ENCODE data around the gene AKAP4. TPM values are rescaled to one million over a fixed set of nuclear protein-coding genes. Genes with fewer than 3 reads are reported as not detected.

The AKAP4 gene, protein sequence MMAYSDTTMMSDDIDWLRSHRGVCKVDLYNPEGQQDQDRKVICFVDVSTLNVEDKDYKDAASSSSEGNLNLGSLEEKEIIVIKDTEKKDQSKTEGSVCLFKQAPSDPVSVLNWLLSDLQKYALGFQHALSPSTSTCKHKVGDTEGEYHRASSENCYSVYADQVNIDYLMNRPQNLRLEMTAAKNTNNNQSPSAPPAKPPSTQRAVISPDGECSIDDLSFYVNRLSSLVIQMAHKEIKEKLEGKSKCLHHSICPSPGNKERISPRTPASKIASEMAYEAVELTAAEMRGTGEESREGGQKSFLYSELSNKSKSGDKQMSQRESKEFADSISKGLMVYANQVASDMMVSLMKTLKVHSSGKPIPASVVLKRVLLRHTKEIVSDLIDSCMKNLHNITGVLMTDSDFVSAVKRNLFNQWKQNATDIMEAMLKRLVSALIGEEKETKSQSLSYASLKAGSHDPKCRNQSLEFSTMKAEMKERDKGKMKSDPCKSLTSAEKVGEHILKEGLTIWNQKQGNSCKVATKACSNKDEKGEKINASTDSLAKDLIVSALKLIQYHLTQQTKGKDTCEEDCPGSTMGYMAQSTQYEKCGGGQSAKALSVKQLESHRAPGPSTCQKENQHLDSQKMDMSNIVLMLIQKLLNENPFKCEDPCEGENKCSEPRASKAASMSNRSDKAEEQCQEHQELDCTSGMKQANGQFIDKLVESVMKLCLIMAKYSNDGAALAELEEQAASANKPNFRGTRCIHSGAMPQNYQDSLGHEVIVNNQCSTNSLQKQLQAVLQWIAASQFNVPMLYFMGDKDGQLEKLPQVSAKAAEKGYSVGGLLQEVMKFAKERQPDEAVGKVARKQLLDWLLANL
- total RNA-seq (100 to 1,000 TPM in 1 of 2 donors, 10 to 100 TPM in 1; 71.5 to 347 TPM), polyA plus RNA-seq (ENCODE audit: insufficient read depth, low read depth, low replicate concordance) (296 TPM)
- long read RNA-seq, donor 1, result 0 reads
- long read RNA-seq, donor 2, result 0 reads

DNA sequence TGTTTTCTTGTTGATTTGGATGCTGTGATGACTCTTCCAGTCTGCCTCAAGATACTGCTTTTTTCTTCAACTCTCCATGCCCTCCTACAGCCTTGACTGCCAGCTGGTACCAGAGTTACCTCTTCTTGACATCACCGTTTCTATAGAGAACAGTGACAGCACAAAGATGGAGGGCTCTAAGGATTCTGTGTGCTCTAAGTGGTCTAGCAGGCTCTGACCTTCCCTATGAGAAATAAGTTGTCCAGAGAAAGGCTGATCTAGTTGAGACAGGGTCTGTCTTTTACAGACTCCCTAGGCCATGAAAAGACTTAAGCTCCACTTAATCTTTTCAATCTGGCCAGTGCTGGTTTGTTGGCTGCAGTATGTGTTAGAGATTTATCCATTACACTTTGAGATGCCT lies at the start of gene AKAP4:
AKAP4 (minus strand) TSS at position 101 of the 400 bp plus-strand sequence. CDS start 118 bp downstream, outside the sequence.
- Histone ChIP-seq H3K27ac (no peak within 1 kb of the TSS), H3K36me3 (ENCODE audit: low read depth, missing control alignments) (no peaks in the 10 kb centered on the region), H3K9me3 (no peaks in the 10 kb centered on the region), H3K27me3 (no peaks in the 10 kb centered on the region), H3K4me1 (no peaks in the 10 kb centered on the region), H3K4me3 (no peak within 1 kb of the TSS)
- TF ChIP-seq, protein P1, sequence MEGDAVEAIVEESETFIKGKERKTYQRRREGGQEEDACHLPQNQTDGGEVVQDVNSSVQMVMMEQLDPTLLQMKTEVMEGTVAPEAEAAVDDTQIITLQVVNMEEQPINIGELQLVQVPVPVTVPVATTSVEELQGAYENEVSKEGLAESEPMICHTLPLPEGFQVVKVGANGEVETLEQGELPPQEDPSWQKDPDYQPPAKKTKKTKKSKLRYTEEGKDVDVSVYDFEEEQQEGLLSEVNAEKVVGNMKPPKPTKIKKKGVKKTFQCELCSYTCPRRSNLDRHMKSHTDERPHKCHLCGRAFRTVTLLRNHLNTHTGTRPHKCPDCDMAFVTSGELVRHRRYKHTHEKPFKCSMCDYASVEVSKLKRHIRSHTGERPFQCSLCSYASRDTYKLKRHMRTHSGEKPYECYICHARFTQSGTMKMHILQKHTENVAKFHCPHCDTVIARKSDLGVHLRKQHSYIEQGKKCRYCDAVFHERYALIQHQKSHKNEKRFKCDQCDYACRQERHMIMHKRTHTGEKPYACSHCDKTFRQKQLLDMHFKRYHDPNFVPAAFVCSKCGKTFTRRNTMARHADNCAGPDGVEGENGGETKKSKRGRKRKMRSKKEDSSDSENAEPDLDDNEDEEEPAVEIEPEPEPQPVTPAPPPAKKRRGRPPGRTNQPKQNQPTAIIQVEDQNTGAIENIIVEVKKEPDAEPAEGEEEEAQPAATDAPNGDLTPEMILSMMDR (IDR thresholded peaks at IDR 0.05), result no peak
- TF ChIP-seq POLR2A (IDR thresholded peaks at IDR 0.05), result no peak
- intact Hi-C loops (cut with DNase I; ENCODE audit: low total_unique reads), result no loop called here
- WGBS, 2 donors, result 94 to 100% methylated on average over 1 of the region's 1 CpG
- no peak for DNase-seq

DNA sequence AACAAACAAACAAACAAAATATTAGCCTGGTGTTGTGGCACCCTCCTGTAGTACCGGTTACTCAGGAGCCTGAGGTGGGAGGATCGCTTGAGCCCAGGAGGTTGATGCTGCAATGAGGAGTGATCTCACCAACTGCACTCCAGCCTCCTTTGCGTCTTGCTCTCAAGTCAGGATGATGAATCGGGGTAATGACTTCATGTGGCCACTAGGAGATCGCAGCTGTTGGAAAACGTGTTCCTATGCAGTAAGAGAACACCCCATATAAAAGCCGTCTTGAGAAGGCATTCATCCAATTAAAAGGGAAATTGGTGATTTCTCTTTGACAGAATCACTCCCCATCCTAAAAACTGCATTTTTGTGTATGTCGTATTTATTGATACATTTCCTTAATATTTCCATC lies 10.7 kb upstream of the AKAP4 start:
- 65 to 67% methylated on average over 8 of the region's 8 CpGs for WGBS, 2 donors
- no peak overlapping the region for H3K4me3 ChIP-seq
- no peak overlapping the region for H3K27ac ChIP-seq
- no peaks in the 10 kb centered on the region for H3K9me3 ChIP-seq
- no peaks in the 10 kb centered on the region for H3K27me3 ChIP-seq
- H3K36me3 ChIP-seq (ENCODE audit: low read depth, missing control alignments), result no peaks in the 10 kb centered on the region
- intact Hi-C loops (cut with DNase I; ENCODE audit: low total_unique reads), result no loop called here
- TF ChIP-seq, protein P1 (IDR thresholded peaks at IDR 0.05), result peak in 2 of 3 experiments; percentile 5 to 14
- no peak for TF ChIP-seq POLR2A (IDR thresholded peaks at IDR 0.05)
- DNase-seq, result no peak
- no peaks in the 10 kb centered on the region for H3K4me1 ChIP-seq

DNA sequence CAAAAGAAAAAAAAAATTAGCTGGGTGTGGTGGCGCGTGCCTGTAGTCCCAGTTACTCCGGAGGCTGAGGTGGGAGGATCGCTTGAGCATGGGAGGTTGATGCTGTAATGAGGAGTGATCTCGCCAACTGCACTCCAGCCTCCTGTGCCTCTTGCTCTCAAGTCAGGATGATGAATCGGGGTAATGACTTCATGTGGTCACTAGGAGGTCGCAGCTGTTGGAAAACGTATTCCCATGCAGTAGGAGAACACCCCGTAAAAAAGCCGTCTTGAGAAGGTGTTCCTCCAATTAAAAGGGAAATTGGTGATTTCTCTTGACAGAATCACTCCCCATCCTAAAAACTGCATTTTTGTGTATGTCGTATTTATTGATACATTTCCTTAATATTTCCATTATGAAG lies 5.9 kb upstream of the AKAP4 start:
- intact Hi-C loops (cut with DNase I; ENCODE audit: low total_unique reads), result no loop called here
- WGBS, 2 donors, result 56 to 67% methylated on average over 6 to 11 of the region's 11 CpGs
- H3K4me3 ChIP-seq, result no peak overlapping the region
- H3K27ac ChIP-seq, result no peak overlapping the region
- H3K9me3 ChIP-seq, result no peaks in the 10 kb centered on the region
- no peaks in the 10 kb centered on the region for H3K27me3 ChIP-seq
- no peaks in the 10 kb centered on the region for H3K36me3 ChIP-seq (ENCODE audit: low read depth, missing control alignments)
- TF ChIP-seq POLR2A (IDR thresholded peaks at IDR 0.05), result no peak
- H3K4me1 ChIP-seq, result no peaks in the 10 kb centered on the region
- DNase-seq, result no peak

DNA sequence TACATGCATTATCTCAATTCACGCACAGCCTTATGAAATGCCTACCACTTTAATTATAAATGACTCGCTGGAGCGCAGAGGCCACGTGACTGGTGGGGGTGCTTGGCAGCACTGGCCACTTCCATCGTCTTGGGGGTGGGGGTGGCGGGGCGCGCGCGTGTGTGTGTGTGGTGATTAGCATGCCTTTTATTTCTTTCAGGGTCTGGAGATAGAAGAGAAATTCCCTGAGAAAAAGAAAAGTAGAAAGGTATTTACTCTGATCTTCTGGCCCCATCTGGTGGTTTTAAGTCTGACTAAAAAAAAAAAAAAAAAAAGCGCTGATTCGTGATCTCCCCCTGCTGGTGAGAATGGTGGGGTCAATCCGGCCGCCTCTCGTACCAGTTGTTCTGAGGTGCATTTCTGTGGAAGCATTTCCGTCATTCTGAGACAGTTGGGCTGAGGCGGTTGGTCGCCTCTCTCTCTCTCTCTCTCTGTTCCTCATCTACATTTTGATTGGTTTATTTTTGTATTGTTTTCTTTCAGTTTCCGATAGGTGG lies 3.6 kb upstream of the AKAP4 start, which contains the start of gene CCNB3:
CCNB3 (plus strand) TSS at position 402 of the 536 bp plus-strand sequence. CDS start 80,399 bp downstream, outside the sequence.
- peak; percentile 80 for DNase-seq
- Histone ChIP-seq H3K27me3 (no peaks in the 10 kb centered on the region), H3K27ac (peak within 1 kb of the TSS in 1 of 2 donors; percentile 45), H3K36me3 (ENCODE audit: low read depth, missing control alignments) (no peaks in the 10 kb centered on the region), H3K9me3 (no peaks in the 10 kb centered on the region), H3K4me1 (no peaks in the 10 kb centered on the region), H3K4me3 (peak within 1 kb of the TSS in 1 of 2 donors; percentile 39)
- TF ChIP-seq, protein P1 (IDR thresholded peaks at IDR 0.05), result peak; percentile 52 to 72 (median 58)
- no peak for TF ChIP-seq POLR2A (IDR thresholded peaks at IDR 0.05)
- intact Hi-C loops (cut with DNase I; ENCODE audit: low total_unique reads), result no loop called here
- 1 to 5% methylated on average over 13 to 19 of the region's 19 CpGs for WGBS, 2 donors

All from testis (tissue), 5 donors.